GM12874 (cell line): ENCODE results near the gene EYA4.

Experiments
- TF ChIP-seq, protein P1 (sequence below): IDR thresholded peaks from 2 replicates; pipeline ENCODE4 v1.5.1; 2011; ENCODE audit warnings: low read depth, mild to moderate bottlenecking, control low read depth, low read length, moderate library complexity; ENCODE audit not compliant: insufficient read depth

The EYA4 gene

DNA sequence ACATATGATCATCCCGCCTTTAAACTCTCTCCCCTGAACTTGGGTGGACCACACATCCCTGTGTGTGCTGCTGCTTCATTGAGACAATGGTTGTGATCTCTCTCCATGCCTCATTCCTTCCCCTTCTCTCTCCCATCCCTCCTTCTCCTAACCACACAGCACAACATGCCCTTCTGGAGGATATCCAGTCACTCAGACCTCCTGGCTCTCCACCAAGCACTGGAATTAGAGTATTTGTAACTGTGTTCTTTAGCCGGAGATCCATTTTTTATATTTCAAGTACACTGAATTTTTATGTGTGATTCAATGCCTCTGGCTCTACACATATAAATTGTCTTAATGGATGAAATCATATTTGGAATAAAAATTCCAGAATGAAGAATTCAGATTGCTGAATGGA lies 287.4 kb downstream of the EYA4 start:
- TF ChIP-seq, protein P1, sequence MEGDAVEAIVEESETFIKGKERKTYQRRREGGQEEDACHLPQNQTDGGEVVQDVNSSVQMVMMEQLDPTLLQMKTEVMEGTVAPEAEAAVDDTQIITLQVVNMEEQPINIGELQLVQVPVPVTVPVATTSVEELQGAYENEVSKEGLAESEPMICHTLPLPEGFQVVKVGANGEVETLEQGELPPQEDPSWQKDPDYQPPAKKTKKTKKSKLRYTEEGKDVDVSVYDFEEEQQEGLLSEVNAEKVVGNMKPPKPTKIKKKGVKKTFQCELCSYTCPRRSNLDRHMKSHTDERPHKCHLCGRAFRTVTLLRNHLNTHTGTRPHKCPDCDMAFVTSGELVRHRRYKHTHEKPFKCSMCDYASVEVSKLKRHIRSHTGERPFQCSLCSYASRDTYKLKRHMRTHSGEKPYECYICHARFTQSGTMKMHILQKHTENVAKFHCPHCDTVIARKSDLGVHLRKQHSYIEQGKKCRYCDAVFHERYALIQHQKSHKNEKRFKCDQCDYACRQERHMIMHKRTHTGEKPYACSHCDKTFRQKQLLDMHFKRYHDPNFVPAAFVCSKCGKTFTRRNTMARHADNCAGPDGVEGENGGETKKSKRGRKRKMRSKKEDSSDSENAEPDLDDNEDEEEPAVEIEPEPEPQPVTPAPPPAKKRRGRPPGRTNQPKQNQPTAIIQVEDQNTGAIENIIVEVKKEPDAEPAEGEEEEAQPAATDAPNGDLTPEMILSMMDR, result no peak

DNA sequence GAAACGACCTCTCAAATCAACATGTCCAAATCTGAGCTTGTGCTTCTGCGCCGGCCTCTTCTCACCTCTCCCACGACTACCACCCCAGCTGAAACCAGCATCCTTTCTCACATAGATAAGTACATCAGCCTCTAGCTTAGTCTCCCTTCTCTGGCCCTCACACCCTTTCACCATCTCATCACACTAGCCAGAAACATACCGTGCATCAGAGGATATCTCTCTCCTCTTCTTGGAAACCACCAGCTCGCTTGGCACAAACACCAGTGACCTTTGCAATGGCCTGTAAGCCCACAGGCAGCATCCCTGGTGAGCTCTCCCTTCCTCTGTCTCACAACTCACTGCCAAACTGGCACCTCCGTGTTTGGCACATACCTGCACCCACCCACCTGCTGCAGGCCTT lies 291.8 kb downstream of the EYA4 start:
- TF ChIP-seq, protein P1, result no peak

GRCh38 chr6:133539502-133540259 lies 298.5 kb downstream of the EYA4 start:
- TF ChIP-seq, protein P1, result no peak

DNA sequence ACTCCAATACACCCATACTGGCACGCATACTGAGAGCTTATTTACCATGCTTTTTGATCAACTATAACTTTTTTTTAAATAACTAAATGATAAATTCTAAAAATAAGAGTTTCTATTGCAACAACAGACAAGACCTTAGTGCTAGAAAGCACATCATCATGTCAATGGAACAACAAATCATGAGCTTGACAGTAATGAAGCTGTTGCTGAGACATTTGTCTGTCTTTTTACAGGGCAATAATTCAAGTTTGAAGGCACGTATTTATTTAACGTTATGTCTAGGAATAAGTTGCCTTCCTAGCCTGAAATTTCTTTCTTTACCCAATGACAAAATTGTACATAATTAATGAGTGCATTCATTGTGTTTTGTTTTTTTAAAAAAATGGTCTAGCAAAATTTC lies 299.2 kb downstream of the EYA4 start:
- TF ChIP-seq, protein P1, result no peak

DNA sequence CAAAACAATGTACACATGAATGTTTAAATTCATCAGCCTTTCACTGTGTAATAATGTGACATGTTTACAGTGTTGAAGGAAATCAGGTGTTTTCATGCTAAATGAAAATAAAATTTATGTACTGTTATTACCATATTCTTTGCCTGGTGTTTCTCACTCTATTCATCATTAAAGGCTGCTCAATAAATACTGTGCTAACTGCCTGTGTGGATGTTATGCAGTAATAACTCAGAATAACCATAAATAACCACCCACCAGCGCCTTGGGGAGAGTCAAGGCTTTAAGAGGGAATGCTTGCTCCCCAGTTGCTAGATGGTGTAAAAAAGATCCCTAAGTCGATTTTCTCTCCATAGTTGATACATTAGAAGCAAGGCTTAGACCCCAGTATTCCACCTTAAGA lies 299.9 kb downstream of the EYA4 start:
- TF ChIP-seq, protein P1, result no peak

GRCh38 chr6:133542056-133542821 lies 301.1 kb downstream of the EYA4 start:
- TF ChIP-seq, protein P1, result no peak

GRCh38 chr6:133544419-133544818 lies 303.3 kb downstream of the EYA4 start:
- TF ChIP-seq, protein P1, result no peak
